DND-41 (cell line): ENCODE data around the gene LAMB3.

Experiments used
- EZH2 ChIP-seq: IDR thresholded peaks from 3 replicates; pipeline ENCODE4 v1.6.1; 2012; ENCODE audit warnings: borderline replicate concordance, low read depth, mild to moderate bottlenecking, moderate library complexity, low read length, inconsistent platforms; ENCODE audit not compliant: severe bottlenecking
- TF ChIP-seq, protein P1 (sequence below): IDR thresholded peaks from 2 replicates; pipeline ENCODE4 v1.5.1; 2012; ENCODE audit warnings: borderline replicate concordance, low read length, moderate library complexity, mild to moderate bottlenecking; ENCODE audit not compliant: poor library complexity, severe bottlenecking; ENCODE audit errors: extremely low read depth

DNA sequence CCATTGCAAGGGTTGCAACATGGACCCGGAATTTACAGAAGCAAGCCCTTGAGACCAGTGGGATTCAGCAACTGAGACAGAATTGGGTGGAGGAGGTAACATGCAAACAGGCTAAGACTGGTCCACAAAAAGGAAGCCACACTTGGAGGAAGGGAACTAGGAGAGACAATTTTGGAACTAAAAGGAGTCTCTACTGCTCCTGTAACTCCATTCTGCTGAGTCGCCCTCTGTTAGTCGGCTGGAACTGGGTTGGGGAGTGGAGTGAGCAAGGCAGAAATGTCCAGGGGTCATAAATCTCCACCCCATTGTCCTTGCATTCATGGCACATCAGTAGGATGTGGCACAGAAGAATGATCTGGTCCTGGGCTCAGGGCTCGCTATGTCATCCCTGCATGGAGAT is 5.1 kb downstream of the LAMB3 start:
- TF ChIP-seq, protein P1, sequence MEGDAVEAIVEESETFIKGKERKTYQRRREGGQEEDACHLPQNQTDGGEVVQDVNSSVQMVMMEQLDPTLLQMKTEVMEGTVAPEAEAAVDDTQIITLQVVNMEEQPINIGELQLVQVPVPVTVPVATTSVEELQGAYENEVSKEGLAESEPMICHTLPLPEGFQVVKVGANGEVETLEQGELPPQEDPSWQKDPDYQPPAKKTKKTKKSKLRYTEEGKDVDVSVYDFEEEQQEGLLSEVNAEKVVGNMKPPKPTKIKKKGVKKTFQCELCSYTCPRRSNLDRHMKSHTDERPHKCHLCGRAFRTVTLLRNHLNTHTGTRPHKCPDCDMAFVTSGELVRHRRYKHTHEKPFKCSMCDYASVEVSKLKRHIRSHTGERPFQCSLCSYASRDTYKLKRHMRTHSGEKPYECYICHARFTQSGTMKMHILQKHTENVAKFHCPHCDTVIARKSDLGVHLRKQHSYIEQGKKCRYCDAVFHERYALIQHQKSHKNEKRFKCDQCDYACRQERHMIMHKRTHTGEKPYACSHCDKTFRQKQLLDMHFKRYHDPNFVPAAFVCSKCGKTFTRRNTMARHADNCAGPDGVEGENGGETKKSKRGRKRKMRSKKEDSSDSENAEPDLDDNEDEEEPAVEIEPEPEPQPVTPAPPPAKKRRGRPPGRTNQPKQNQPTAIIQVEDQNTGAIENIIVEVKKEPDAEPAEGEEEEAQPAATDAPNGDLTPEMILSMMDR: no peak
- TF ChIP-seq EZH2: no peak
